GM18867 (cell line): ENCODE measurements around the gene C4BPA.

Experiments used
- ATAC-seq: cut with Tn5 transposase; IDR thresholded peaks from one replicate; pipeline ENCODE4 v1.9.1; 2021; ENCODE audit warnings: mild to moderate bottlenecking, moderate library complexity; ENCODE audit not compliant: unreplicated experiment

Gene C4BPA

DNA sequence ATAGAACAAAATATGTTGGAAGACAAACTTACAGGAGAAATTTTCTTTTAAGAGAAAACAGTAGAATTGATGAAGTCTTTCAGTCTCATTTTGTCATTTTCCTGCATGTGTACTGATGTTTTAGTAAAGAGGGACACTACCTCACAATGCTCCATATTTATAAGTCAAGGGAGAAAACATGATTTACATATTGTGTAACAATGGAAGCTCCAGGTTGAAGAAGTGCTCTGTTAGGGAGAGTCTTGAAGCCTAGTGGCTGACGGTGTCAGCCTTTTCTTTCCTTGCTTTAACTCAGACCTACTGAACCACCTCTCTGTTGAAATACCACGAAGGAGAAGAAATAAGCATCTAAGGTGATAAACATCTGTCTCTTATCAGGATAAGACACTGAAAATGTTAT lies 75.0 kb downstream of the C4BPA start:
- no peak for ATAC-seq

DNA sequence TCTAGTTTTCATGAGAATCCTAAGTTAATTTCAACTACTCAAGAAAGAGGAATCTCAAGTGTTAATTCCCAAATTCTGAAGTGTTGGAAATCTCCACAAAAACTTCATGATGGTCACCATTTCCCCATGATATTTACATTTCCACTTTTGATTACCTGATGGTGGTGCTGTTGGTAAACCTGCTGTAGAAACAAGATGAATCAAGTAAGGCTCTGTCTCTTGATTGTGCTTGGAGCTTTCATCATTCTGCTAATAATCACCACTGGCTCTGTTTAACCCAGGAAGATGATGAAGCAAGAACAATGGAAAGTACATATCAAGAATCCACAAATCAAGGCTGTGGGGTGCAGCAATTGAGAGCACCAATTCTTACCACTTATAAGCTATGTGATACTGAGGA lies 77.8 kb downstream of the C4BPA start:
- ATAC-seq = no peak

DNA sequence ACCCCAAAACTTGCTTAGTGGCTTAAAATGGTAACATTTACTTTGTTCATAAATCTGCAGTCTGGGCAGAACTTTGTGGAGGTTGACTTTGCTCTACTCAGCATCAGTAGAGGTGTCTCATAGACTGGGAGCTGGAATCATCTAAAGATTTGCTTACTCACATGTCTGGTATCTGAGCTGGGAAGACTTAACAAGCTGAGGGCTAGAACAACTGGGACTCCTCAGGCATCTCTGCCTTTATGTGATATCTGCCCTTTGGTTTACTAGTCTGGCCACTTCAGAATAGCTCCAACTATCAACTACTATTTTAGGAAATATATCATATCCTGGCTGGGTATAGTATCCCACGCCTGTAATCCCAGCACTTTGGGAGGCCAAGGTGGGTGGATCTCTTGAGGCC lies 82.5 kb downstream of the C4BPA start:
- ATAC-seq = no peak

DNA sequence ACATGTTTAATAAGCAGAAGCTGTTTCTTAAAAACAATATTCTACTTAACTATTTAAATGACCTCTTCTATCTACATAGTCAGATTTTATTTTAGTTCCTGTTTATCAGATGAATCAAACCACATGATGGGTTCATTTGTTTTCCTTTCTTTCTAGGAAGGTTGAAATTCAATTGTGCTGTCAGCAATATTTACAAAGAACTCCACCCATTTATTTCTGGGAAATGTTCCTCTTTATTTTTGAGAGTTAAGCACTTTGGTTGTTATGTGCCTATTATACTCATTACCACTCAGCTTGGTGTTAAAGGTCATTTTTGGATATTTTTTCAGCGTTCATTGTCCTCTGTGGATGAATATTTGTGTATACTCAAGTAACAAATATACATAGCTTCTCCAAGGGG lies 84.9 kb downstream of the C4BPA start:
- ATAC-seq = no peak

DNA sequence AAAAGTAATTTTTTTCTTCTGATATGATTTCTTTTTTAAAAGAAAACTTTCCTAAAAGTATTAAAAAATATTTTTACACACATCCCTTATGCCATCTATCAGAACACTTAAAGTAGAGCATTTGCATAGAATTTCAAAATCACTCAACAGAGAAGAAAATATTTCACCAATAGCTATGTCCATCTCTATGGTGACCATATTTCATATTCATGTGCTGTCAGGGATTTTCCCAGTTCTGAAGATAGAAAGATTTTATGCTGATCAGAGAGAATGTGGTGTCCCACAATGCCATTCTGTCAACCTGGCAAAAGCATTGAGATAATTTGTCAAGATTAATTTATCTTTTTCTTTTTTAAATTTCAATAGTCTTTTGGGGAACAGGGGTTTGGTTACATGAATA lies 87.0 kb downstream of the C4BPA start:
- ATAC-seq = no peak

DNA sequence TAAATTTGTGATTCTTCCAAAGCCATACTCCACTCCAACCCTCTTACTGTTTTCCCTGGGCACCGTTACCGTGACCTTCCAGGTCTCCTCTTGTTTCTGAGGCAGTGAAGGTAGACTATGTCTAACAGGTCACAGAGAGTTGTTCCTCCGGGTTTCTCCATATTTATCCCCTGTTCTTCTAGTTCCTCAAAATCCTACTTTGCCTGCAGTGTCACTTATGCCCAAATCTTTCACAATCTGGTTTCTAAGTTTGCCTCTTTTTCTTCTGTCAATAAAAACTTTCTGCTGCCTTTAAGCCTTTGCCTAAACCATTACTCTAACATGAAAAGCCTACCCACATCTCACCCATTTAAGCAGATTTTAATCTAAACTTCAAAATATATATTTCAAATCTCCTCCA lies 87.7 kb downstream of the C4BPA start:
- ATAC-seq = no peak

DNA sequence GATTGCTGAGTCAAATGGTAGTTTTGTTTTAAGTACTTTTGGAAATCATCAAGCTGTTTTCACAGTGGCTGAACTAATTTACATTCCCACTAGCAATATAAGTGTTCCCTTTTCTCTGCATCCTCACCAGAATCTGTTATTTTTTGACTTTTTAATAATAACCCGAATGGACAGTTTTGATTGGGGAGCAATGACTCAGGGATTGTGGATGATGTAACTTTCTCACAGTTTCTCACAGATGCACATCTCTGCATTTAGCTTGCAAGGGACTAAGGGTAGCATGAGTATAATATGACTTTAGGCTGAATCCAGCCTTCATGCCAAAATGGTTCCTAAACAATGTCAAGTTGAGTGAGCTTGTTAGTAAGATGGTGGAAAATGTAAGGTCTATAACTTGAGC lies 90.2 kb downstream of the C4BPA start:
- ATAC-seq = no peak
